PC-3 (cell line): Measurements from ENCODE around the gene CNTNAP5. TPM values are rescaled to one million over a fixed set of nuclear protein-coding genes. Genes with fewer than 3 reads are reported as not detected.

Source experiments
- ATAC-seq: fragments of 200-7000 bp; cut with Tn5 transposase; 2 replicates; pipeline ENCODE4 v1.9.1; 2020; ENCODE audit warnings: mild to moderate bottlenecking, moderate library complexity
- BruUV-seq: library from RNA; stranded (reverse); fragments of 400-500 nt; replicated peaks from 2 replicates; lab custom pipeline; 2021; lab: Mats Ljungman, UMichigan
- CTCF ChIA-PET: fragments of 300-600 bp; sonication (Branson Sonifier 250); formaldehyde crosslinking; loops from one replicate; lab custom pipeline; 2022; ENCODE audit warnings: antibody characterized with exemption; lab: Charles Lee
- POLR2A ChIA-PET: fragments of 300-600 bp; sonication (Branson Sonifier 250); formaldehyde crosslinking; loops from one replicate; lab custom pipeline; 2022; ENCODE audit warnings: antibody characterized with exemption; ENCODE audit not compliant: unreplicated experiment; lab: Charles Lee
- DNase-seq: peaks from one replicate; pipeline ENCODE4 v3.0.0-alpha.2; 2015
- H2AFZ ChIP-seq: fragments of 300-600 bp; sonication (generic); 2 replicates; pipeline ENCODE4 v1.6.0; 2016; ENCODE audit warnings: antibody characterized with exemption, low read length
- H3F3A ChIP-seq: fragments of 300-600 bp; sonication (generic); one replicate; pipeline ENCODE4 v1.6.0; 2017; ENCODE audit warnings: antibody characterized with exemption, low read length, control low read depth, mild to moderate bottlenecking; ENCODE audit not compliant: unreplicated experiment
- H3K27ac ChIP-seq: fragments of 300-600 bp; sonication (generic); 2 replicates; pipeline ENCODE4 v1.5.1; 2016; ENCODE audit warnings: mild to moderate bottlenecking, low read length
- H3K27me3 ChIP-seq: fragments of 300-600 bp; sonication (generic); 2 replicates; pipeline ENCODE4 v1.6.1; 2016; ENCODE audit warnings: low read length, mixed read lengths
- H3K36me3 ChIP-seq: fragments of 300-600 bp; sonication (generic); 2 replicates; pipeline ENCODE4 v1.6.1; 2016; ENCODE audit warnings: low read depth, mixed run types, low read length, mixed read lengths
- H3K4me1 ChIP-seq: fragments of 300-600 bp; sonication (generic); 2 replicates; pipeline ENCODE4 v1.5.1; 2016; ENCODE audit warnings: low read length; ENCODE audit not compliant: insufficient read depth
- H3K4me2 ChIP-seq: fragments of 300-600 bp; sonication (generic); 2 replicates; pipeline ENCODE4 v1.6.0; 2016; ENCODE audit warnings: low read length
- H3K4me3 ChIP-seq: fragments of 300-600 bp; sonication (generic); 2 replicates; pipeline ENCODE4 v1.5.1; 2016; ENCODE audit warnings: mild to moderate bottlenecking, low read length, mixed read lengths
- H3K79me2 ChIP-seq: fragments of 300-600 bp; sonication (generic); 2 replicates; pipeline ENCODE4 v1.6.1; 2017; ENCODE audit warnings: low read length, mixed read lengths
- H3K9ac ChIP-seq: fragments of 300-600 bp; sonication (generic); 2 replicates; pipeline ENCODE4 v1.6.0; 2016; ENCODE audit warnings: mild to moderate bottlenecking, low read length
- H3K9me2 ChIP-seq: fragments of 300-600 bp; sonication (generic); replicated peaks from 2 replicates; pipeline ENCODE4 v1.6.1; 2016; ENCODE audit warnings: mixed run types, low read length, mixed read lengths
- H3K9me3 ChIP-seq: fragments of 300-600 bp; sonication (generic); 2 replicates; pipeline ENCODE4 v1.6.1; 2016; ENCODE audit warnings: low read length, mixed read lengths
- H4K20me1 ChIP-seq: fragments of 300-600 bp; sonication (generic); 2 replicates; pipeline ENCODE4 v1.6.1; 2016; ENCODE audit warnings: low read length, mixed read lengths
- CTCF ChIP-seq: fragments of 300-600 bp; sonication (generic); conservative IDR thresholded peaks from 2 replicates; pipeline ENCODE4 v1.5.1; 2017; ENCODE audit warnings: antibody characterized with exemption, low read depth, mild to moderate bottlenecking, low read length
- EZH2 ChIP-seq: fragments of 300-600 bp; sonication (generic); IDR thresholded peaks from one replicate; pipeline ENCODE4 v1.6.1; 2017; ENCODE audit warnings: antibody characterized with exemption, mild to moderate bottlenecking, low read length; ENCODE audit not compliant: unreplicated experiment
- EZH2phosphoT487 ChIP-seq: fragments of 300-600 bp; sonication (generic); IDR thresholded peaks from 2 replicates; pipeline ENCODE4 v1.6.1; 2018; ENCODE audit warnings: mild to moderate bottlenecking, antibody characterized with exemption, low read length, borderline replicate concordance
- intact Hi-C: fragments of 100-400 bp; cut with micrococcal nuclease; formaldehyde crosslinking; loops from 2 replicates; pipeline ENCODE4 v1.9.0; 2023
- total RNA-seq: library from RNA; depleted of rRNA; stranded (reverse); fragments of >200 nt; gene quantifications from 2 replicates; pipeline ENCODE4 v1.2.3, GENCODE V29; 2014

The CNTNAP5 gene
- total RNA-seq, 1 experiment from 2014 or later = not detected

DNA sequence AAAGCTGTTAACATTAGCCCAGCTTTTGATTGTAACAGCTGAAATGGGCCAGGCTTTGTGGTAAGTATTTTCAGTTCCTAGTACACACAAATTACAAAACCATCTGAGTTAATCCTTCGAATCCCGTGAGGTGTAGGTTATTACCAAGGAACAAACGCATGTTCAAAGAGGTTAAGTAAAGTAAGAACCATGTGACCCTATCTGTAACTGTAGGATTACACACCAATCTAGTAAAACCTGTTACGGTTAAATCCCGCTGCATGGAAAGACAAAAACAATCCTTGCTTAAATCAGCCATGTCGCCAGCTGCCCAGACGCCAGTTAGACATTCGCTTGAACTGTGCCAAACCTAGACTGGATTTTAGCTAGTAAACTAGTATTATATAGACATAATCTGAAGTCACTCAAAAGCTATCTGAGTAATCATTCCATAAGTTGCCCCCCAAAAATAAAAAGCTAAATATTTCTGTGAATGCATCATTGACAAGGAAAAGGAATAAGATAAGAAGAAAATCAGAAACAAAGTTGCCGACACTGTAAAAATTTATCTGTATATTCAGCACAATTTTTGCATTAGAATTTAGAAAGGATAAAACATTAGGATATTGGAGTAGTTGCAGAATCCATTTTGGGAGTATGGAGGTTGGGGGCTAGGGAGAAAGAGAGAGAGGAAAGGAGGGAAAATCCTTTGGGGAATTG is 638.0 kb downstream of the CNTNAP5 start:
- TF ChIP-seq CTCF (no peak), EZH2 (no peak), EZH2phosphoT487 (no peak)
- ChIA-PET CTCF (no interaction called here), POLR2A (no interaction called here)

DNA sequence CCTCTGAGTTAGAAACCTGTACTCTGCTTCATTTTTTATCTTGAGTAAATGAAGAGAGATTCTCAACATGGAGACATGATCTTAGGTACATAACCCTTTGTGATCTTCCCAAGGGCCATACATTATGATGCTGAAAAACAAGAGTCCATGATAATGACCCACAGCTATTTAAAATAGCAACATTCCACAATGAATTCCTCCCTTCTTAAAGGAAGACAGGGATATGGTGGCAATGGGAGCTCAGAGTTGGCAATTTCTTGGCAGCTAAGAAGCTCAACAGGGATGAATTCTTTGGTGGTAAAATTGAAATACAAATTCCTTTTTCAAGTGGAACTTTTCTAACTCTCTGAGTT is 638.5 kb downstream of the CNTNAP5 start:
- BruUV-seq = no TSS peak
- no peak overlapping the region for H3K4me2 ChIP-seq
- H3K9me3 ChIP-seq = no peaks in the 10 kb centered on the region
- no peak overlapping the region for H3K9ac ChIP-seq
- ChIA-PET POLR2A (no interaction called here), CTCF (no interaction called here)
- intact Hi-C loops = no loop called here
- H3K27ac ChIP-seq = no peak overlapping the region
- no peaks in the 10 kb centered on the region for H4K20me1 ChIP-seq
- ATAC-seq = no peak
- no peaks in the 10 kb centered on the region for H3K9me2 ChIP-seq
- no peak overlapping the region for H2AFZ ChIP-seq
- H3K79me2 ChIP-seq = no peaks in the 10 kb centered on the region
- DNase-seq = no peak
- H3F3A ChIP-seq = no peaks in the 10 kb centered on the region
- no peak for TF ChIP-seq EZH2phosphoT487
- TF ChIP-seq EZH2 = no peak
- no peak for TF ChIP-seq CTCF
- no peaks in the 10 kb centered on the region for H3K4me1 ChIP-seq
- H3K36me3 ChIP-seq = no peaks in the 10 kb centered on the region
- no peaks in the 10 kb centered on the region for H3K27me3 ChIP-seq
- H3K4me3 ChIP-seq = no peak overlapping the region

More for the DNA sequence above, 638.0 kb downstream of the CNTNAP5 start:
- H3K27me3 ChIP-seq = no peaks in the 10 kb centered on the region
- no TSS peak for BruUV-seq
- no peaks in the 10 kb centered on the region for H3K9me2 ChIP-seq
- H3F3A ChIP-seq = no peaks in the 10 kb centered on the region
- H3K36me3 ChIP-seq = no peaks in the 10 kb centered on the region
- no peaks in the 10 kb centered on the region for H3K79me2 ChIP-seq
- H3K9me3 ChIP-seq = no peaks in the 10 kb centered on the region
- H3K4me3 ChIP-seq = no peak overlapping the region
- intact Hi-C loops = no loop called here
- no peak for ATAC-seq
- DNase-seq = no peak
- no peak overlapping the region for H3K9ac ChIP-seq
- no peak overlapping the region for H3K4me2 ChIP-seq
- no peaks in the 10 kb centered on the region for H4K20me1 ChIP-seq
- no peaks in the 10 kb centered on the region for H3K4me1 ChIP-seq
- H3K27ac ChIP-seq = no peak overlapping the region
- no peak overlapping the region for H2AFZ ChIP-seq

- no peaks in the 10 kb centered on the region for H3K79me2 ChIP-seq
- H3K27me3 ChIP-seq = no peaks in the 10 kb centered on the region
- no TSS peak for BruUV-seq
- no peak overlapping the region for H2AFZ ChIP-seq
- H3F3A ChIP-seq = no peaks in the 10 kb centered on the region
- POLR2A ChIA-PET = no interaction called here
- no peaks in the 10 kb centered on the region for H4K20me1 ChIP-seq
- H3K9me2 ChIP-seq = no peaks in the 10 kb centered on the region
- H3K36me3 ChIP-seq = no peaks in the 10 kb centered on the region
- no peaks in the 10 kb centered on the region for H3K9me3 ChIP-seq
- H3K4me3 ChIP-seq = no peak overlapping the region
- no peak overlapping the region for H3K27ac ChIP-seq
- no peak for TF ChIP-seq EZH2
- TF ChIP-seq CTCF = no peak
- TF ChIP-seq EZH2phosphoT487 = no peak
- CTCF ChIA-PET = no interaction called here
- ATAC-seq (no peak), DNase-seq (no peak)
- intact Hi-C loops = no loop called here
- no peak overlapping the region for H3K9ac ChIP-seq
- H3K4me2 ChIP-seq = no peak overlapping the region
- H3K4me1 ChIP-seq = no peaks in the 10 kb centered on the region
Measured at GRCh38 chr2:124664363-124664762, 639.3 kb downstream of the CNTNAP5 start.
